ENCODE data around the gene DIPK2A.

The DIPK2A gene

DNA sequence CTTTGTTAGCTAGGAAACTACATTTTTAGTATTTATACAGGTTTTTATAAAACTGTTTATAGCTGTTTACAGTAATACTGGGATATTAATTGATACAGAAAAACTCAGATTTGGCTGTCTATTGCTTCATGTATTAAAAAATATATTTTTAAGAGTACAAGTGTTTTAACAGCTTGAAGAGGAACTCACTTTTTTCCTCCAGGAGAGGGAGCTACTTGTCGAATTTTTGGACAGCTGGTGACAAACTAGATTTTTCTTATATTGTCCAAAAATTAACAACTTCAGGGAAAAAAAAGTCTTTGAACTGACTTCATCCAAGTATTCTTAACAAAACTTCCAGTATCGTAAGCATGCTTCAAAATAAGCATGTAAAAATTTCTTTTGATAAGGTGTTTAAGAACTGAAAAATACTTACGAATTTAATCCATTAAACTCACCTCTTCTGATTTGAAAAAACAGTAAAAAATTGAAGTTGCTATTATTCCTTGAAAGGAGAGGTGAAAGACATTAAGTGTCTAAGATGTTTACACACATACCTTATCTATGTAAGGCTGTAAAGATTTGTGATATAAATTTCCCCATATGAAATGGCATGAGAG lies 4.0 kb downstream of the DIPK2A start:
- H3K27ac ChIP-seq (ENCODE audit: low read depth, low read length, severe bottlenecking) = no peak overlapping the region
- WGBS, 2 experiments (ENCODE audit: insufficient coverage in 2 of 2) = no CpG with 5 or more reads among the region's 3 CpGs
- no peaks in the 10 kb centered on the region for H3K36me3 ChIP-seq (ENCODE audit: control insufficient read depth, insufficient read depth, low read length)
- no peak overlapping the region for H3K4me3 ChIP-seq (ENCODE audit: extremely low read depth, insufficient read depth, low read length, poor library complexity, severe bottlenecking)
- peaks cover 4% of the 10 kb centered on the region for H3K4me1 ChIP-seq (ENCODE audit: control insufficient read depth, insufficient read depth, low read length, poor library complexity, severe bottlenecking)
- H3K9me3 ChIP-seq (ENCODE audit: control insufficient read depth, low read length) = no peaks in the 10 kb centered on the region

DNA sequence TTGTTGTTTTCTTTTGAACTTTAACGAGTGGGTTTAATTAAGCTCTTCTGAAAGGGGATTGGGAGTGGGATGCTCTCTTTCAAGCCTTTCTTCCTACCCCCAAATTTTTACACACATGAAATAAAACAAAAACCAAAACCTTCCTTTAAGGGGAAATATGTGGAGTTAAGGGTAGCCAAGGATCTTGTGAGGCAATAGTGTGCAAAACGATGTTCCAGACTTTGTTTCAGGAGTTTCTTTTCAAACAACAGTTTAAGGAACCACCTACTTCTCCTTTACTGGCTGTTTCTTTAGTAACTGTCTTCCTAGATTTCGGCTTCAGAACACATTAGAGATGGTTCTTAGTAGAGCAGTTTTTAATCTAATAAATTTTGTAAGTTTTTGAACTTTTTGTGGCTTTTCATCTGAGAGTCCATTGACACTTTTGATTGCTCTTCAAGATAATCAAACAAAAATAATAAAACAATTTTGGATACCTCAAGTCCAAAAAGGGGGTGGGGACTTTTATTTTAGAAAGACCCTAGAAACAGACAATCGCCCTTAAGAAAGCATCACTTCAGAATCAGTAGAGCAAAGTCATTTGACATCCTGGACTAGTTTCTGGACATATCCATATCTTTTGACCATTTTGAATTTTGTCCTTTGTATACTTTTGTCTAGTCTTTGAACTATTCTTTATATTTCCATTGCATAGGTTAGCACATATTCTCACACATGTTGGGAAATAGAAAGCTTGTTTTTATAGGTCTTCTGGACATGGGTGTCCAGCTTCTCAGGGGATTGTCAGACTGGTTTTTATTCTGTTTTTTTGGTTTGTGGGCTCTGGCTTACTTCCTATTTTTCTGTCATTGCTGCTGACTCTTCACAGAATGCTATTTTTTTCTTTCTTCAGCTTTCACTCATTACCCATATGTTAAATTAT lies 6.0 kb downstream of the DIPK2A start:
- H3K9me3 ChIP-seq (ENCODE audit: control insufficient read depth, low read length) = no peaks in the 10 kb centered on the region
- no peak overlapping the region for H3K4me3 ChIP-seq (ENCODE audit: extremely low read depth, insufficient read depth, low read length, poor library complexity, severe bottlenecking)
- H3K27ac ChIP-seq (ENCODE audit: low read depth, low read length, severe bottlenecking) = no peak overlapping the region
- WGBS, 2 experiments (ENCODE audit: insufficient coverage in 2 of 2) = 70% methylated on average over 2 of the region's 4 CpGs; no CpG with 5 or more reads in 1 of the 2 experiments
- H3K36me3 ChIP-seq (ENCODE audit: control insufficient read depth, insufficient read depth, low read length) = peaks cover 2% of the 10 kb centered on the region
- H3K4me1 ChIP-seq (ENCODE audit: control insufficient read depth, insufficient read depth, low read length, poor library complexity, severe bottlenecking) = peaks cover 4% of the 10 kb centered on the region

DNA sequence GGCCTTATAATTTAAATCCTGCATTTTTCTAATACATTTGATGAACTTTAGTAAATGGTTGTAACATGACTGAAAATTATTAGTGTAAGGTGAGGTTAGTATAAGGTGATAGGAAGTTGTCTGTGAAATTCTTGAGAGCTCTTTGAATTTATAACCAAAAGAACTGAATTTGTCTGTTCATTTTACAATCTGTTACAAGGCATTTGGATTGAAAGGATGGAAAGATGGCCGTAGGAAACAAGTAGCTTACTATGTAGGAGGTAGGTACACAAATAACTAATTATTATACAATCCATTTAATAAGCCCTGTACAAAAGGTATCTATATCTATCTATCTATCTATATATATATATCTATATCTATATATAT lies 6.6 kb downstream of the DIPK2A start:
- no CpG with 5 or more reads among the region's 1 CpG for WGBS, 2 experiments (ENCODE audit: insufficient coverage in 2 of 2)

DNA sequence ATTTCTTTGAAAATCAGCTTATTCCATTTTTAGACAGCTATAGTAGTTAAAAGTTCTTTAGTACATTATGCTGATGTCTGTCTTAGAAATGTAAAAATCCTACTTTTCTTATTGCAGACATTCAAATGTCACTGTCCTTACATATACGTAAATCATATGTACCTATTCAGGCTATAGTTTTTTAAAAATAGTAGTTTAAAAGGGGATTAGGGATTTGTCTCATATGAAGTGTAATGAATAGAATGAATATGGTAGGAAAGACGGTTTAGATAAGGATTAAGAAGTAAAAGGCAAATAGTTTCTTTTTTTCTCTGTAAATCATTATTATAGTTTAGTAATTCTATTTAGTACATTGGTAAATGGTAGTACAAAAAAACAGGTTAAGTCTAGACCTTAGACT lies 7.4 kb downstream of the DIPK2A start:
- Histone ChIP-seq H3K27ac (ENCODE audit: low read depth, low read length, severe bottlenecking) (no peak overlapping the region), H3K4me3 (ENCODE audit: extremely low read depth, insufficient read depth, low read length, poor library complexity, severe bottlenecking) (no peak overlapping the region), H3K4me1 (ENCODE audit: control insufficient read depth, insufficient read depth, low read length, poor library complexity, severe bottlenecking) (peaks cover 2% of the 10 kb centered on the region), H3K9me3 (ENCODE audit: control insufficient read depth, low read length) (no peaks in the 10 kb centered on the region), H3K36me3 (ENCODE audit: control insufficient read depth, insufficient read depth, low read length) (peaks cover 5% of the 10 kb centered on the region)
- no CpG with 5 or more reads among the region's 2 CpGs for WGBS, 2 experiments (ENCODE audit: insufficient coverage in 2 of 2)

More for the DNA sequence above, 6.6 kb downstream of the DIPK2A start:
- H3K27ac ChIP-seq (ENCODE audit: low read depth, low read length, severe bottlenecking) = no peak overlapping the region
- H3K9me3 ChIP-seq (ENCODE audit: control insufficient read depth, low read length) = no peaks in the 10 kb centered on the region
- peaks cover 4% of the 10 kb centered on the region for H3K4me1 ChIP-seq (ENCODE audit: control insufficient read depth, insufficient read depth, low read length, poor library complexity, severe bottlenecking)
- H3K4me3 ChIP-seq (ENCODE audit: extremely low read depth, insufficient read depth, low read length, poor library complexity, severe bottlenecking) = no peak overlapping the region
- H3K36me3 ChIP-seq (ENCODE audit: control insufficient read depth, insufficient read depth, low read length) = peaks cover 5% of the 10 kb centered on the region

DNA sequence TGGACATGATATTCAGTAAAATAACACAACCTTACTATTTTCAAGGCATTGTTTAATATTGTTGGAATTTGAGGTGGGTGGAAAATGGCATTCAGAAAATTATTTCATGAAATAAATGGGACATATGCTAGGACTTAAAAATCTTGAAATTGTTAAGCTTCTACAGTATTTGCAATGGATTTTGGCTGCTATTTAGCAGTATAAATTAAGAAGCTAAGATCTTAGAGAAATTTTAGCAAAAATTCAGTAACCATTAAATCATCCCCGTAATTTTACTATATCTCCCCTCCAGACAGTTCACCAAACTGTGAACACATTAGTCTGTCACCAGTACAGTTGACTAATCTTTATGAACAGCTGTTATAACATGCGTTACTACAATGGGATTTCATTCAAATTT lies 8.2 kb downstream of the DIPK2A start:
- Histone ChIP-seq H3K27ac (ENCODE audit: low read depth, low read length, severe bottlenecking) (no peak overlapping the region), H3K36me3 (ENCODE audit: control insufficient read depth, insufficient read depth, low read length) (peaks cover 5% of the 10 kb centered on the region), H3K9me3 (ENCODE audit: control insufficient read depth, low read length) (no peaks in the 10 kb centered on the region), H3K4me1 (ENCODE audit: control insufficient read depth, insufficient read depth, low read length, poor library complexity, severe bottlenecking) (no peaks in the 10 kb centered on the region), H3K4me3 (ENCODE audit: extremely low read depth, insufficient read depth, low read length, poor library complexity, severe bottlenecking) (no peak overlapping the region)
- WGBS, 2 experiments (ENCODE audit: insufficient coverage in 2 of 2) = no CpG with 5 or more reads among the region's 2 CpGs

DNA sequence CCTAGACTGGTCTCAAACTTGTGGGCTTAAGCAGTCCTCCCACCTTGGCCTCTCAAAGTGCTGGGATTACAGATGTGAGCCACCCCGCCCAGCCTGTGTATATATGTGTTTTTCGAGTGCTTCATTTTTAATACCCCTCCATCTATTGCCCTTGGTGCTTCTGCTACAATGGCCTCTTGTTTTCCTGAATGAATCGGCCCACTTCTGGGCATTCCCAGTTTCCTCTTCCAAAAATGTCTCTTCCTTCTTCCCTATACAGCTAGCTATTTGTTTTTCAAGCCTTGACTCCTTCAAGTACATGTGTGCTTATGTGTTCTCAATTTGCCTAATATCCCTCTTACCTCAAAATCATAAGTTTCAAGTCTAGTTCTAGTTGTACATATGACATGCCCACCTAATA lies 16.7 kb downstream of the DIPK2A start:
- H3K4me3 ChIP-seq (ENCODE audit: extremely low read depth, insufficient read depth, low read length, poor library complexity, severe bottlenecking) = no peak overlapping the region
- WGBS, 2 experiments (ENCODE audit: insufficient coverage in 2 of 2) = 90% methylated on average over 2 of the region's 3 CpGs; no CpG with 5 or more reads in 1 of the 2 experiments
- peaks cover 13% of the 10 kb centered on the region for H3K36me3 ChIP-seq (ENCODE audit: control insufficient read depth, insufficient read depth, low read length)
- no peaks in the 10 kb centered on the region for H3K9me3 ChIP-seq (ENCODE audit: control insufficient read depth, low read length)
- no peaks in the 10 kb centered on the region for H3K4me1 ChIP-seq (ENCODE audit: control insufficient read depth, insufficient read depth, low read length, poor library complexity, severe bottlenecking)
- H3K27ac ChIP-seq (ENCODE audit: low read depth, low read length, severe bottlenecking) = no peak overlapping the region

DNA sequence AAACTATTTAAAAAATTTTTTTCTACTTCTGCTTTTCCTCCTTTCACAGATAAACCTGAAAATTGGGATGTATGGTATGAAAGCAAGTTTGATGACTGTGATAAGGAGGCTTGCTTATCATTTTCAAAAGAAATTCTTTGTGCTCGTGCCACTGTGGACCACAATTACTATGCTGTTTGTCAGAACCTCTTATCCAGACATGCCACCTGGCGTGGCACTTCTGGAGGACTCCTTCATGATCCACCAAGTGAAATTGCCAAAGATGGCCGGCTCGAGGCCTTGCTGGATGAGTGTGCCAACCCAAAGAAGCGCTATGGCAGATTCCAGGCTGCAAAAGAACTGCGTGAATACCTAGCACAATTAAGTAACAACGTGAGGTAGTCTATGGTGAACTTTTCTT lies 17.8 kb downstream of the DIPK2A start:
- Histone ChIP-seq H3K36me3 (ENCODE audit: control insufficient read depth, insufficient read depth, low read length) (peaks cover 13% of the 10 kb centered on the region), H3K9me3 (ENCODE audit: control insufficient read depth, low read length) (no peaks in the 10 kb centered on the region), H3K27ac (ENCODE audit: low read depth, low read length, severe bottlenecking) (no peak overlapping the region), H3K4me1 (ENCODE audit: control insufficient read depth, insufficient read depth, low read length, poor library complexity, severe bottlenecking) (no peaks in the 10 kb centered on the region), H3K4me3 (ENCODE audit: extremely low read depth, insufficient read depth, low read length, poor library complexity, severe bottlenecking) (no peak overlapping the region)
- 93 to 98% methylated on average over 5 to 6 of the region's 7 CpGs for WGBS, 2 experiments (ENCODE audit: insufficient coverage in 2 of 2)

DNA sequence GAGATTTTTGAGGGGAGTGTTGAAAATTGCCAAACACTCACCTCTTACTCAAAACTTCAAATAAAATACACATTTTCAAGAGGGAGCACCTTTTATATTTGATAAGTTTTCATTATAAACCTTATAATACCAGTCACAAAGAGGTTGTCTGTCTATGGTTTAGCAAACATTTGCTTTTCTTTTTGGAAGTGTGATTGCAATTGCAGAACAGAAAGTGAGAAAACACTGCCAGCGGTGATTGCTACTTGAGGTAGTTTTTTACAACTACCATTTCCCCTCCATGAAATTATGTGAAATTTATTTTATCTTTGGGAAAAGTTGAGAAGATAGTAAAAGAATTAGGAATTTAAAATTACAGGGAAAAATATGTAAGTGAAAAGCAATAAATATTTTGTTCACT lies 20.1 kb downstream of the DIPK2A start:
- H3K36me3 ChIP-seq (ENCODE audit: control insufficient read depth, insufficient read depth, low read length) = peaks cover 9% of the 10 kb centered on the region
- no peaks in the 10 kb centered on the region for H3K4me1 ChIP-seq (ENCODE audit: control insufficient read depth, insufficient read depth, low read length, poor library complexity, severe bottlenecking)
- no peak overlapping the region for H3K27ac ChIP-seq (ENCODE audit: low read depth, low read length, severe bottlenecking)
- no peak overlapping the region for H3K4me3 ChIP-seq (ENCODE audit: extremely low read depth, insufficient read depth, low read length, poor library complexity, severe bottlenecking)
- WGBS, 2 experiments (ENCODE audit: insufficient coverage in 2 of 2) = no CpG with 5 or more reads among the region's 1 CpG
- no peaks in the 10 kb centered on the region for H3K9me3 ChIP-seq (ENCODE audit: control insufficient read depth, low read length)

DNA sequence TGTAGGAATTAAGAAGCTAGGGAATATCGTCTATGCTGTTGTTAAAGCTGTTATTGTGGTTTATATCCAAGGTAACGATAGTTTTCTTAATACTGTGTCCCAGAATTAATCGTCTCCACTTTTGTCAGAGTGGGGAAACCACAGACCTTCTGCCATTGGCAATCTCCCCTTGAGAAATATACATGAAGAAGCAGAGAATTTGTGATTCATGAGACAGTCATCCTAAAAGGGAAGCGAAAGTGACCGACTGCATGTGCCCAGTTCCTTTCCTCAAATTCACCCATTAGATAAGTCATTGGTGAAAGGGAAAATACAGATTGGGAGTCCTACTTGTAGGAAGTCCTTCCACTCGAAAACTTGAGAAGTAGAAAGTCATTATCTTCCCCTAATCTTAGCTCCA lies 26.6 kb downstream of the DIPK2A start:
- 100% methylated on average over 4 of the region's 6 CpGs; no CpG with 5 or more reads in 1 of the 2 experiments for WGBS, 2 experiments (ENCODE audit: insufficient coverage in 2 of 2)
- no peaks in the 10 kb centered on the region for H3K9me3 ChIP-seq (ENCODE audit: control insufficient read depth, low read length)
- no peak overlapping the region for H3K4me3 ChIP-seq (ENCODE audit: extremely low read depth, insufficient read depth, low read length, poor library complexity, severe bottlenecking)
- no peaks in the 10 kb centered on the region for H3K4me1 ChIP-seq (ENCODE audit: control insufficient read depth, insufficient read depth, low read length, poor library complexity, severe bottlenecking)
- no peaks in the 10 kb centered on the region for H3K36me3 ChIP-seq (ENCODE audit: control insufficient read depth, insufficient read depth, low read length)
- no peak overlapping the region for H3K27ac ChIP-seq (ENCODE audit: low read depth, low read length, severe bottlenecking)

DNA sequence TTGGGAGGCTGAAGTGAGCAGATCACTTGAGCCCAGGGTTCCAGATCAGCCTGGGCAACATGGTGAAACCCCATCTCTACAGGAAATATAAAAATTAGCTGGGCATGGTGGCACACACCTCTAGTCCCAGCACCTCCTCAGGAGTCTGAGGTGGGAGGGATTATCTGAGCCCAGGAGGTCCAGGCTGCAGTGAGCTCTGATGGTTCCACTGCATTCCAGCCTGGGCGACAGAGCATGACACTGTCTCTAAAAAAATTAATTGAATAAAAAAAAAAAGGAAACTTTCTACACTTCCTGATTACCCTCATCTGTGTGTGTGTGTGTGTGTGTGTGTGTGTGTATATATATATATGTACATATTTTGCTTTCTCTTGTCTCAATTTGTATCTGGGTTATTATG lies 31.4 kb downstream of the DIPK2A start:
- Histone ChIP-seq H3K36me3 (ENCODE audit: control insufficient read depth, insufficient read depth, low read length) (no peaks in the 10 kb centered on the region), H3K4me3 (ENCODE audit: extremely low read depth, insufficient read depth, low read length, poor library complexity, severe bottlenecking) (no peak overlapping the region), H3K27ac (ENCODE audit: low read depth, low read length, severe bottlenecking) (no peak overlapping the region), H3K9me3 (ENCODE audit: control insufficient read depth, low read length) (no peaks in the 10 kb centered on the region), H3K4me1 (ENCODE audit: control insufficient read depth, insufficient read depth, low read length, poor library complexity, severe bottlenecking) (no peaks in the 10 kb centered on the region)
- WGBS, 2 experiments (ENCODE audit: insufficient coverage in 2 of 2) = no CpG with 5 or more reads among the region's 1 CpG

DNA sequence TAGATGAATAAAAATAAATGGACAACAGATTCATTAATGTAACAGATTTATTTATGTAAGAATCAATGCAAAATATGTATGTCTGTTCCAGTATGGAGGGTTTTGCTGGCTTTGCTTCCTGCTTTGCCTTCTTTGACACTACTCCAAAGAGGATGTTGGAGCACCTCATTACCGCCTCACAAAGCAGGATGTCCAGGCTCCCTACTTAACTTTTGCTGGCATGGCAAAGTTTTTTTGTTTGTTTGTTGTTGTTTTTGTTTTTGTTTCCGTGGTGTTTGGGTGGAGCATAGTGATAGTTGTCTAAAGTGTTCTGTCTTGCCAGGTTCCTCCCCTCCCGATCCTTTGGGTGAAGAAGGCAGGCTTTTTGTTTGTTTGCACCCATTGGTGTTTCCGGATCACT lies 38.7 kb downstream of the DIPK2A start:
- 100% methylated on average over 2 of the region's 4 CpGs; no CpG with 5 or more reads in 1 of the 2 experiments for WGBS, 2 experiments (ENCODE audit: insufficient coverage in 2 of 2)

More for the DNA sequence above, 38.7 kb downstream of the DIPK2A start:
- Histone ChIP-seq H3K27ac (ENCODE audit: low read depth, low read length, severe bottlenecking) (no peak overlapping the region), H3K36me3 (ENCODE audit: control insufficient read depth, insufficient read depth, low read length) (no peaks in the 10 kb centered on the region), H3K9me3 (ENCODE audit: control insufficient read depth, low read length) (no peaks in the 10 kb centered on the region), H3K4me1 (ENCODE audit: control insufficient read depth, insufficient read depth, low read length, poor library complexity, severe bottlenecking) (no peaks in the 10 kb centered on the region), H3K4me3 (ENCODE audit: extremely low read depth, insufficient read depth, low read length, poor library complexity, severe bottlenecking) (no peak overlapping the region)

Data from mesodermal cell (in vitro differentiated cells).